GM23338 (cell line): Measurements from ENCODE around the gene RAB5B. TPM values are rescaled to one million over a fixed set of nuclear protein-coding genes. Genes with fewer than 3 reads are reported as not detected.
A peak's percentile ranks its signal among the peaks of the same experiment; 100 is the strongest.

ENCODE experiments used
- ATAC-seq: fragments of 200-7000 bp; cut with Tn5 transposase; 3 replicates; pipeline ENCODE4 v1.9.1; 2020
- DNase-seq: peaks from one replicate; pipeline ENCODE4 v3.0.0-alpha.2; 2015; ENCODE audit warnings: low spot score
- H2AFZ ChIP-seq: fragments of 200-600 bp; sonication (generic); 2 replicates; pipeline ENCODE4 v1.8.0; 2016; ENCODE audit warnings: antibody characterized with exemption, mild to moderate bottlenecking, moderate library complexity
- H3F3A ChIP-seq: fragments of 200-600 bp; sonication (generic); replicated peaks from 2 replicates; pipeline ENCODE4 v1.8.0; 2017; ENCODE audit warnings: antibody characterized with exemption, mixed run types, low read depth
- H3K27ac ChIP-seq: fragments of 200-600 bp; sonication (generic); 2 replicates; pipeline ENCODE4 v1.6.1; 2016; ENCODE audit warnings: low read depth
- H3K27me3 ChIP-seq: fragments of 200-600 bp; sonication (generic); 2 replicates; pipeline ENCODE4 v1.8.0; 2016; ENCODE audit warnings: mild to moderate bottlenecking, mixed run types, moderate library complexity; ENCODE audit not compliant: insufficient read depth
- H3K36me3 ChIP-seq: fragments of 200-600 bp; sonication (generic); 2 replicates; pipeline ENCODE4 v1.8.0; 2016; ENCODE audit warnings: mild to moderate bottlenecking; ENCODE audit not compliant: insufficient read depth
- H3K4me1 ChIP-seq: fragments of 200-600 bp; sonication (generic); 2 replicates; pipeline ENCODE4 v1.8.0; 2016; ENCODE audit warnings: mild to moderate bottlenecking, moderate library complexity; ENCODE audit not compliant: insufficient read depth
- H3K4me2 ChIP-seq: fragments of 200-600 bp; sonication (generic); 2 replicates; pipeline ENCODE4 v1.7.1; 2017; ENCODE audit warnings: mixed run types
- H3K4me3 ChIP-seq: fragments of 200-600 bp; sonication (generic); 2 replicates; pipeline ENCODE4 v1.6.1; 2016; ENCODE audit warnings: mixed run types
- H3K79me2 ChIP-seq: fragments of 200-600 bp; sonication (generic); replicated peaks from 2 replicates; pipeline ENCODE4 v1.8.0; 2017; ENCODE audit warnings: mild to moderate bottlenecking; ENCODE audit not compliant: insufficient read depth
- H3K9me2 ChIP-seq: fragments of 200-600 bp; sonication (generic); 2 replicates; pipeline ENCODE4 v1.8.0; 2017; ENCODE audit not compliant: insufficient read depth
- H4K20me1 ChIP-seq: fragments of 200-600 bp; sonication (generic); replicated peaks from 2 replicates; pipeline ENCODE4 v1.8.0; 2017; ENCODE audit warnings: mild to moderate bottlenecking; ENCODE audit not compliant: insufficient read depth
- H3K27ac Mint-ChIP-seq: 2 replicates; pipeline ENCODE4 v1.8.0; 2020; ENCODE audit warnings: inconsistent platforms, mild to moderate bottlenecking, moderate library complexity, mixed read lengths
- H3K27me3 Mint-ChIP-seq: 3 replicates; pipeline ENCODE4 v1.8.0; 2022; ENCODE audit warnings: low read depth, mild to moderate bottlenecking, moderate library complexity, mixed read lengths, inconsistent platforms; ENCODE audit not compliant: insufficient read depth, poor library complexity
- H3K36me3 Mint-ChIP-seq: 3 replicates; pipeline ENCODE4 v1.8.0; 2021; ENCODE audit warnings: low read depth, mild to moderate bottlenecking, inconsistent platforms, moderate library complexity, mixed read lengths
- H3K4me1 Mint-ChIP-seq: 3 replicates; pipeline ENCODE4 v1.8.0; 2020; ENCODE audit warnings: mild to moderate bottlenecking, inconsistent platforms, mixed read lengths
- H3K4me3 Mint-ChIP-seq: 3 replicates; pipeline ENCODE4 v1.8.0; 2021; ENCODE audit warnings: moderate library complexity, mild to moderate bottlenecking, inconsistent platforms, mixed read lengths
- H3K9me3 Mint-ChIP-seq: 3 replicates; pipeline ENCODE4 v1.8.0; 2020; ENCODE audit warnings: moderate library complexity, mild to moderate bottlenecking, inconsistent platforms, mixed read lengths
- CREB1 ChIP-seq: fragments of 250-450 bp; sonication (Bioruptor Pico); IDR thresholded peaks from 2 replicates; pipeline ENCODE4 v1.5.0; 2020; ENCODE audit warnings: low read depth, mild to moderate bottlenecking, moderate library complexity
- CTCF ChIP-seq, 2 experiments: fragments of 200-600 bp in 1 of 2; sonication (generic) in 1 of 2; conservative IDR thresholded peaks; 2 replicates each; pipeline versions ENCODE4 v1.5.1 to v1.6.1; 2016 to 2017; ENCODE audit warnings: antibody characterized with exemption in 2 of 2, low read depth in 2 of 2, mild to moderate bottlenecking in 2 of 2, moderate library complexity in 1 of 2
- ETS1 ChIP-seq: IDR thresholded peaks from 2 replicates; pipeline ENCODE4 v1.6.1; 2016; ENCODE audit warnings: antibody characterized with exemption
- EZH2 ChIP-seq: fragments of 200-600 bp; sonication (generic); IDR thresholded peaks from one replicate; pipeline ENCODE4 v1.8.0; 2017; ENCODE audit warnings: antibody characterized with exemption, mild to moderate bottlenecking, low read depth; ENCODE audit not compliant: unreplicated experiment
- EZH2phosphoT487 ChIP-seq: fragments of 200-600 bp; sonication (generic); IDR thresholded peaks from one replicate; pipeline ENCODE4 v1.8.1; 2018; ENCODE audit warnings: antibody characterized with exemption; ENCODE audit not compliant: unreplicated experiment
- JUNB ChIP-seq: IDR thresholded peaks from one replicate; pipeline ENCODE4 v1.6.1; 2016; ENCODE audit warnings: antibody characterized with exemption; ENCODE audit not compliant: unreplicated experiment
- NANOG ChIP-seq: IDR thresholded peaks from 2 replicates; pipeline ENCODE4 v1.6.1; 2016; ENCODE audit warnings: antibody characterized with exemption, borderline replicate concordance
- POLR2AphosphoS5 ChIP-seq: IDR thresholded peaks from 2 replicates; pipeline ENCODE4 v1.6.1; 2016; ENCODE audit warnings: antibody characterized with exemption, low read depth
- REST ChIP-seq: IDR thresholded peaks from one replicate; pipeline ENCODE4 v1.6.1; 2018; ENCODE audit warnings: antibody characterized with exemption; ENCODE audit not compliant: unreplicated experiment
- STAT1 ChIP-seq: IDR thresholded peaks from one replicate; pipeline ENCODE4 v1.6.1; 2016; ENCODE audit warnings: antibody characterized with exemption; ENCODE audit not compliant: unreplicated experiment
- ZNF114 ChIP-seq: fragments of 250-450 bp; sonication (Bioruptor Pico); IDR thresholded peaks from 2 replicates; pipeline ENCODE4 v1.5.0; 2020; ENCODE audit warnings: mild to moderate bottlenecking, moderate library complexity
- ZNF331 ChIP-seq: fragments of 250-450 bp; sonication (Bioruptor Pico); IDR thresholded peaks from 2 replicates; pipeline ENCODE4 v1.5.0; 2020; ENCODE audit warnings: low read depth, mild to moderate bottlenecking, moderate library complexity
- ZNF462 ChIP-seq: fragments of 250-450 bp; sonication (Bioruptor Pico); IDR thresholded peaks from 2 replicates; pipeline ENCODE4 v1.5.0; 2020; ENCODE audit warnings: mild to moderate bottlenecking, moderate library complexity
- polyA plus RNA-seq: library from polyadenylated mRNA; unstranded; fragments of >200 nt; fragmentation: Nextera tagmentation; extraction: Ambion mirVana; gene quantifications from 2 replicates; pipeline ENCODE4 v1.2.1, GENCODE V29; 2016
- total RNA-seq: library from RNA; depleted of rRNA; stranded (reverse); fragments of >200 nt; shearing (Covaris generic); gene quantifications from 2 replicates; pipeline ENCODE4 v1.2.3, GENCODE V29; 2014

RAB5B gene
- total and polyA plus RNA-seq, 2 experiments from 2014 or later = 19.7 to 46.5 TPM

- Histone ChIP-seq H3K79me2 (peaks cover 8% of the 10 kb centered on the region; the same call in 1 of the 2 replicates), H3F3A (peaks cover 7% of the 10 kb centered on the region; the same call in 1 of the 2 replicates), H3K4me1 (0 out of 2 replicates have a peak, but pooled peaks cover 4% of the 10 kb centered on the region), H4K20me1 (no peaks in the 10 kb centered on the region), H3K27me3 (no peaks in the 10 kb centered on the region), H3K36me3 (peaks cover 8% of the 10 kb centered on the region; the same call in 1 of the 2 replicates), H3K9me2 (no peaks in the 10 kb centered on the region), H3K4me2 (peak overlapping the region; percentile 81), H2AFZ (peak overlapping the region; percentile 64), H3K27ac (no peak overlapping the region), H3K4me3 (peak overlapping the region; percentile 72)
- no peaks in the 10 kb centered on the region for H3K9me3 Mint-ChIP-seq
- no peaks in the 10 kb centered on the region; the same call in 2 of the 3 replicates for H3K4me1 Mint-ChIP-seq
- H3K27ac Mint-ChIP-seq = peak overlapping the region; percentile 93
- peaks cover 8% of the 10 kb centered on the region for H3K27me3 Mint-ChIP-seq
- peaks cover 41% of the 10 kb centered on the region for H3K36me3 Mint-ChIP-seq
- DNase-seq (no peak), ATAC-seq (peak; percentile 50)
- TF ChIP-seq POLR2AphosphoS5 (no peak), REST (no peak), ZNF331 (CRISPR knock-in tag) (no peak), ZNF114 (CRISPR knock-in tag) (no peak), ZNF462 (CRISPR knock-in tag) (no peak), EZH2 (no peak), STAT1 (no peak), CREB1 (CRISPR knock-in tag) (no peak), JUNB (no peak), EZH2phosphoT487 (no peak), CTCF (conservative IDR thresholded peaks at IDR 0.05; ENCODE audit: low read depth in 2 of 2) (no peak), NANOG (no peak), ETS1 (no peak)
- H3K4me3 Mint-ChIP-seq = peak overlapping the region; percentile 98
Measured at GRCh38 chr12:55997535-55997859, 23.6 kb downstream of the RAB5B start.
